Measurements from ENCODE around the gene FSD1. TPM values are rescaled to one million over a fixed set of nuclear protein-coding genes. Genes with fewer than 3 reads are reported as not detected.

Gene FSD1
- total and polyA plus RNA-seq, 9 of the 15 experiments (the other 6 are each of a cell fraction or from before 2014, with no cell fraction given) = 0.11 to 1.9 (median 0.94) TPM; not detected in 1

DNA sequence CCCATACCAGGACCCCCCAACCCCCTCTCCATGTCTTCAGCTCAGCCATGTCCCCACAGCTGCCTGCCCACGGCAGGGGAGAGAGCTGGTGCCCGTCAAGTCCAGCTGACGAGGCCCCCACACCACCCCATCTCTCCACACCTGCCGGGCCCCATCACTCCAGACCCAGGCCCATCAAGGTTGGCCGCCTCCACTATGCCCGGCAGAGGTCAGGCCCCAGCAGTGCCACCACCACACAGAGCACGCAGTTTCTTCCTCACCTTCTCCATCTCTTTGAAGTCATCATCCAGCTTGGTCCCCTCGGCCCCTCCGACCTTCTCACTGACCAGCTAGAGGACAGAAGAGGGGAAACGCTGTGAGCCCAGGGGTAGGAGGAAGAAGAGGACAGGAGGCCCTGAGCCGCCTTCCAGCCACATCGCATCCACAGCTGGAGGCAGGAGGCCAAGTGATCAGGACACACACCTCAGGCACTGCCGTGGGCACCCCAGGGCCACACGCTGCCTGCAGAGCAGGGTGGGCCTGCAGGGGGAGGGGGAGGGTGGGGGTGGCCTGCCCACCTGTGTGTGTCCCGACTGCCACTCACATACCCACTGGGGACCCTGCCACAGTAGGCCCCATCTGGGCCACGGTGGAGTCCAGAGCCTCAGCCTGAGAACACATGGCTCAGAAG is 62.4 kb downstream of the FSD1 start:
- WGBS (ENCODE audit: insufficient coverage, low coverage, missing lambda C conversion rate) = 95% methylated on average over 9 of the region's 16 CpGs
- no peaks in the 10 kb centered on the region for H3K9me3 ChIP-seq (replicated peaks; ENCODE audit: control insufficient read depth, insufficient read depth, low read depth, low read length)
- TF ChIP-seq NRF1 (conservative IDR thresholded peaks at IDR 0.05 in 1 of 2, IDR thresholded peaks at IDR 0.05 in 1 of 2) (no peak), SIRT6 (IDR thresholded peaks at IDR 0.05; ENCODE audit: low read depth, low read length) (no peak)
- TF ChIP-seq, protein P1, sequence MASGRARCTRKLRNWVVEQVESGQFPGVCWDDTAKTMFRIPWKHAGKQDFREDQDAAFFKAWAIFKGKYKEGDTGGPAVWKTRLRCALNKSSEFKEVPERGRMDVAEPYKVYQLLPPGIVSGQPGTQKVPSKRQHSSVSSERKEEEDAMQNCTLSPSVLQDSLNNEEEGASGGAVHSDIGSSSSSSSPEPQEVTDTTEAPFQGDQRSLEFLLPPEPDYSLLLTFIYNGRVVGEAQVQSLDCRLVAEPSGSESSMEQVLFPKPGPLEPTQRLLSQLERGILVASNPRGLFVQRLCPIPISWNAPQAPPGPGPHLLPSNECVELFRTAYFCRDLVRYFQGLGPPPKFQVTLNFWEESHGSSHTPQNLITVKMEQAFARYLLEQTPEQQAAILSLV (tag; IDR thresholded peaks at IDR 0.05) = no peak
- in situ Hi-C loops (cut with MboI) = no loop called here
- ChIA-PET POLR2A (interaction anchor here (0.6 to 3.6 kb wide), 4 partner anchors 8 to 138 kb away, joined by 3 to 18 read pairs (median 3); no protein-coding TSS in a partner anchor), CTCF (ENCODE audit: low intra/inter-chr PET ratio) (interaction anchor here (1.0 kb wide), 1 partner anchor 11 kb away, joined by 3 read pairs; no protein-coding TSS in a partner anchor)
- H3K79me2 ChIP-seq (ENCODE audit: control insufficient read depth, insufficient read depth, low read length) = peaks cover 49% of the 10 kb centered on the region
- H3K9me1 ChIP-seq (ENCODE audit: control insufficient read depth, insufficient read depth, low read length) = no peaks in the 10 kb centered on the region
- ATAC-seq (no peak), FAIRE-seq (no peak), DNase-seq (ENCODE audit: extremely low read depth in 1 of 4, low spot score in 3 of 4) (no peak)
- H3K36me3 ChIP-seq (ENCODE audit: control insufficient read depth, insufficient read depth, low read length) = peaks cover 82% of the 10 kb centered on the region; the same call in 2 of the 3 replicates
- peaks cover 24 to 84% of the 10 kb centered on the region in 2 experiments for H3K4me1 ChIP-seq (replicated peaks in 1 of 2; ENCODE audit: control insufficient read depth in 2 of 2, insufficient read depth in 2 of 2, low read length in 2 of 2)
- intact Hi-C loops (cut with micrococcal nuclease) = no loop called here
- H3K27ac ChIP-seq (ENCODE audit: extremely low read depth, low read depth, low read length) = no peak overlapping the region
- H3K9ac ChIP-seq (ENCODE audit: insufficient read depth in 1 of 2, low read depth in 2 of 2, low read length in 2 of 2) = peak overlapping the region in 1 of 2 experiments; percentile 70; a peak in 2 of 4 replicates
- no peaks in the 10 kb centered on the region for H3K27me3 ChIP-seq (ENCODE audit: control insufficient read depth in 2 of 2, insufficient read depth in 2 of 2, low read length in 2 of 2)
- H3K4me2 ChIP-seq (ENCODE audit: insufficient read depth, low read length) = no peak overlapping the region
- no peaks in the 10 kb centered on the region; the same call in 1 of the 2 replicates for H4K20me1 ChIP-seq (replicated peaks; ENCODE audit: control insufficient read depth, insufficient read depth, low read length)
- H3K4me3 ChIP-seq = no peak overlapping the region
- no TSS peak for BruUV-seq (replicated peaks)
- no peak overlapping the region for H2AFZ ChIP-seq (ENCODE audit: low read depth, low read length)
